ENCODE results near the gene DNAI4. TPM values are rescaled to one million over a fixed set of nuclear protein-coding genes. Genes with fewer than 3 reads are reported as not detected.

The DNAI4 gene
- polyA plus RNA-seq, 1 experiment: 2.1 TPM

GRCh38 chr1:66773227-66773626, 151.4 kb downstream of the DNAI4 start:
- no peak for DNase-seq (ENCODE audit: low read depth, low spot score)
- CTCF ChIA-PET: interaction anchor here (0.9 kb wide), 1 partner anchor 9 kb away, joined by 6 read pairs; no protein-coding TSS in a partner anchor
- no peak overlapping the region for H3K27ac ChIP-seq (ENCODE audit: low read depth, low read length)
- H3K9me3 ChIP-seq (ENCODE audit: control insufficient read depth, insufficient read depth, low read length): no peaks in the 10 kb centered on the region
- POLR2A ChIA-PET: no interaction called here
- TF ChIP-seq, protein P1, sequence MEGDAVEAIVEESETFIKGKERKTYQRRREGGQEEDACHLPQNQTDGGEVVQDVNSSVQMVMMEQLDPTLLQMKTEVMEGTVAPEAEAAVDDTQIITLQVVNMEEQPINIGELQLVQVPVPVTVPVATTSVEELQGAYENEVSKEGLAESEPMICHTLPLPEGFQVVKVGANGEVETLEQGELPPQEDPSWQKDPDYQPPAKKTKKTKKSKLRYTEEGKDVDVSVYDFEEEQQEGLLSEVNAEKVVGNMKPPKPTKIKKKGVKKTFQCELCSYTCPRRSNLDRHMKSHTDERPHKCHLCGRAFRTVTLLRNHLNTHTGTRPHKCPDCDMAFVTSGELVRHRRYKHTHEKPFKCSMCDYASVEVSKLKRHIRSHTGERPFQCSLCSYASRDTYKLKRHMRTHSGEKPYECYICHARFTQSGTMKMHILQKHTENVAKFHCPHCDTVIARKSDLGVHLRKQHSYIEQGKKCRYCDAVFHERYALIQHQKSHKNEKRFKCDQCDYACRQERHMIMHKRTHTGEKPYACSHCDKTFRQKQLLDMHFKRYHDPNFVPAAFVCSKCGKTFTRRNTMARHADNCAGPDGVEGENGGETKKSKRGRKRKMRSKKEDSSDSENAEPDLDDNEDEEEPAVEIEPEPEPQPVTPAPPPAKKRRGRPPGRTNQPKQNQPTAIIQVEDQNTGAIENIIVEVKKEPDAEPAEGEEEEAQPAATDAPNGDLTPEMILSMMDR (IDR thresholded peaks at IDR 0.05; ENCODE audit: low read depth, low read length): no peak
- no peaks in the 10 kb centered on the region for H3K27me3 ChIP-seq (ENCODE audit: control insufficient read depth, insufficient read depth, low read length)
- no peak overlapping the region for H3K4me3 ChIP-seq (ENCODE audit: low read depth, low read length)

- POLR2A ChIA-PET: no interaction called here
- no peaks in the 10 kb centered on the region for H3K27me3 ChIP-seq (ENCODE audit: control insufficient read depth, insufficient read depth, low read length)
- no peak for DNase-seq (ENCODE audit: low read depth, low spot score)
- H3K9me3 ChIP-seq (ENCODE audit: control insufficient read depth, insufficient read depth, low read length): no peaks in the 10 kb centered on the region
- H3K4me3 ChIP-seq (ENCODE audit: low read depth, low read length): no peak overlapping the region
- H3K27ac ChIP-seq (ENCODE audit: low read depth, low read length): no peak overlapping the region
- TF ChIP-seq, protein P1 (IDR thresholded peaks at IDR 0.05; ENCODE audit: low read depth, low read length): no peak
- CTCF ChIA-PET: interaction anchor here (0.7 to 1.7 kb wide), 3 partner anchors 291 to 444 kb away, joined by 3 to 10 read pairs (median 7); no protein-coding TSS in a partner anchor
Measured at GRCh38 chr1:66770694-66771093, 154.0 kb downstream of the DNAI4 start.

DNA sequence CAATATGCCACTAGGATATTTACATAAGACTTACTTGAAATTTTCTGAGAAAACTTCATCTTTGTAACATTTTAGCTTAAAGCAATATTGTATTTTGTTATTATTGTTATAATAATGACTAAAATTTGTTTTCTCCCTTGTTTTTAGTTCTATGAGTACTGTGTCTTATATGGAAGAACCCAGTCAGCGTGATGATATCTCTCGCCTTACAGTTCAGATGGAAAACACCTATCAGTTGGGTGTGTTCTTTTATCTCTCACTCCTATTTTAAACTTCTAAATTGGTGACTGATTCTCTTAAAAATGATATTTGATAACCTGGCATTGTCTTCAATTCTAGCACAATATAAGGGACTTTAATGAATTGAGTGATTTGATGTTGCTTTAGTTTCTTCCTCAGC, 154.4 kb downstream of the DNAI4 start:
- Histone ChIP-seq H3K27me3 (ENCODE audit: control insufficient read depth, insufficient read depth, low read length) (no peaks in the 10 kb centered on the region), H3K9me3 (ENCODE audit: control insufficient read depth, insufficient read depth, low read length) (no peaks in the 10 kb centered on the region), H3K4me3 (ENCODE audit: low read depth, low read length) (no peak overlapping the region), H3K27ac (ENCODE audit: low read depth, low read length) (no peak overlapping the region)
- no peak for DNase-seq (ENCODE audit: low read depth, low spot score)
- TF ChIP-seq, protein P1 (IDR thresholded peaks at IDR 0.05; ENCODE audit: low read depth, low read length): no peak
- CTCF ChIA-PET: interaction anchor here (0.7 to 1.7 kb wide), 4 partner anchors 226 to 444 kb away, joined by 3 to 10 read pairs (median 5); no protein-coding TSS in a partner anchor
- POLR2A ChIA-PET: no interaction called here

DNA sequence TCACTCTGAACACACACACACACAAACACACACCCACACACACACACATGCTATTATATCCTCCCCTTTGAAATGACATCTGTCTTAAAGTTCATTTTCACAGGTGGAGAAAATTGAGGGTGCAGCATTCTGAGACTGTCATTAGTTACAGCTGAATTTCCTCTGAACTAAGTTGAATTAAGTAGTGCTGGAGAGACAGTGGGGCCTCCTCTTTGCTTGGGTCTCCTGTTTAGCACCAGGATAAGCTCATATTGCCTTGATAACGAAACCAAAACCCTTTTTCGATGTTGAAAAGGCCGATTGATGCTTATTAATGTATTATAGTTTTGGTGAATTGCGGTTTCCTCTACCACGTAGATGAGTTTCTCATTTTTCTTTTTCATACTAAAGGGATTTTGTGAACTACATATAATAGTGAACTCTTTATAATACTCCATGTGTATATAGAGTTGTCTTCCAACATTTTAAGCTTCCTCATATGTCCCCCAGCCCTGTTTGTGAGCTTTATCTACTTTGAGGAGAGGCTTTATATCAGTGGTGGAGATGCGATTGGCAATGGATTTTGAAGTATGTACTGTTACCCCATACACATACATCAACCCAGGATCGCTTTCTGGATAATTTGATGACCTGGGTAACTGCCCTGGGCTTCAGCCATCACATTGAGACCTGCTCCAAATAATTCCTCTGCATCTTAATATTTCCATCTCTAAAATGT, 155.0 kb downstream of the DNAI4 start:
- no peak for DNase-seq (ENCODE audit: low read depth, low spot score)
- no peaks in the 10 kb centered on the region for H3K27me3 ChIP-seq (ENCODE audit: control insufficient read depth, insufficient read depth, low read length)
- ChIA-PET POLR2A (no interaction called here), CTCF (interaction anchor here (0.7 to 1.7 kb wide), 4 partner anchors 226 to 445 kb away, joined by 3 to 10 read pairs (median 5); no protein-coding TSS in a partner anchor)
- TF ChIP-seq, protein P1 (IDR thresholded peaks at IDR 0.05; ENCODE audit: low read depth, low read length): no peak
- no peaks in the 10 kb centered on the region for H3K9me3 ChIP-seq (ENCODE audit: control insufficient read depth, insufficient read depth, low read length)
- H3K27ac ChIP-seq (ENCODE audit: low read depth, low read length): no peak overlapping the region
- H3K4me3 ChIP-seq (ENCODE audit: low read depth, low read length): no peak overlapping the region

GRCh38 chr1:66768965-66769364, 155.7 kb downstream of the DNAI4 start:
- Histone ChIP-seq H3K27me3 (ENCODE audit: control insufficient read depth, insufficient read depth, low read length) (no peaks in the 10 kb centered on the region), H3K9me3 (ENCODE audit: control insufficient read depth, insufficient read depth, low read length) (no peaks in the 10 kb centered on the region), H3K27ac (ENCODE audit: low read depth, low read length) (no peak overlapping the region), H3K4me3 (ENCODE audit: low read depth, low read length) (no peak overlapping the region)
- TF ChIP-seq, protein P1 (IDR thresholded peaks at IDR 0.05; ENCODE audit: low read depth, low read length): no peak
- DNase-seq (ENCODE audit: low read depth, low spot score): no peak
- POLR2A ChIA-PET: no interaction called here
- CTCF ChIA-PET: interaction anchor here (1.2 to 7.4 kb wide), 4 partner anchors 380 to 445 kb away, joined by 3 to 100 read pairs (median 8); no protein-coding TSS in a partner anchor

Data from AG04450 (cell line).